Inflammatory macrophage (primary cell): ENCODE data around the gene HOTAIR.

Experiments used
- DNase-seq, 2 donors: peaks; one replicate each; pipeline ENCODE4 v3.0.0-alpha.2; 2020 to 2022

The HOTAIR gene

DNA sequence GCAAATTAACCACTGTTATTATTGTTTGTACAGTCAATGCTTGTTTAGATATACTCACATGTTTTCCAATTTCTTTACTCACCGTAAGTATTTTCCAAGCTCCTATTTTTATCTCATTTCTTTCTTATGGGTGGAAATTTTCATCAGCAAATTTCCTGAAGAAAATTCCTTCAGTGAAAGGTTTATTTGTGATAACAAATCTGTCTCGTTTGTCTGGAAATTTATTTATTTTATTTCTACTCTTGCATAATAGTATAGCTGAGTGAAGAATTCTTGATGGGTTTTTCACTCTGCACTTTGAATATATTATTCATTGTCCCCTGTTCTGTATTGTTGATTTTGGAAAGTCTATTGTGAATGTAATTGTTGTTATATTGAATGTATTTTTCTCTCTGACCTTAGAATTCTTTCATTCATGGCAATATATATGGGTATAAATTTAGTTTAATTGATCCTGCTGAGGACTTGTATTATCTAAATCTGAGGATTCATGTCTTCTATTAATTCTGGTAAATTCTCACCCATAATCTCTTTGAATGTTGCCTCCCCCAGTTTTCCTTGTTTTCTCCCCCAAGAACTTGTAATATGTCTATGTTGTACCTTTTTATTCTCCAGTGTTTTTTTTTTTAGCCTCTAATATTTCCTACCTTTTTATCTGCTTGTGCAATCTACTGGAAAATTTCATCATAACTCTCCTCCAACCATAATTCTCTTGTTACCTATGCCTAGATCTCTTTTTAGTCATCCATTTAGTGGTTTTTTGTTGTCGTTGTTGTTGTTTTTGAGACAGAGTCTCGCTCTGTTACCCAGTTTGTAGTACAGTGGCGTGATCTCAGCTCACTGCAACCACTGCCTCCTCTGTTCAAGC, 57.7 kb downstream of the HOTAIR start:
- DNase-seq, result no peak
